ENCODE measurements around the gene PUSL1.
A peak's percentile ranks its signal among the peaks of the same experiment; 100 is the strongest.

The PUSL1 gene, protein sequence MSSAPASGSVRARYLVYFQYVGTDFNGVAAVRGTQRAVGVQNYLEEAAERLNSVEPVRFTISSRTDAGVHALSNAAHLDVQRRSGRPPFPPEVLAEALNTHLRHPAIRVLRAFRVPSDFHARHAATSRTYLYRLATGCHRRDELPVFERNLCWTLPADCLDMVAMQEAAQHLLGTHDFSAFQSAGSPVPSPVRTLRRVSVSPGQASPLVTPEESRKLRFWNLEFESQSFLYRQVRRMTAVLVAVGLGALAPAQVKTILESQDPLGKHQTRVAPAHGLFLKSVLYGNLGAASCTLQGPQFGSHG

DNA sequence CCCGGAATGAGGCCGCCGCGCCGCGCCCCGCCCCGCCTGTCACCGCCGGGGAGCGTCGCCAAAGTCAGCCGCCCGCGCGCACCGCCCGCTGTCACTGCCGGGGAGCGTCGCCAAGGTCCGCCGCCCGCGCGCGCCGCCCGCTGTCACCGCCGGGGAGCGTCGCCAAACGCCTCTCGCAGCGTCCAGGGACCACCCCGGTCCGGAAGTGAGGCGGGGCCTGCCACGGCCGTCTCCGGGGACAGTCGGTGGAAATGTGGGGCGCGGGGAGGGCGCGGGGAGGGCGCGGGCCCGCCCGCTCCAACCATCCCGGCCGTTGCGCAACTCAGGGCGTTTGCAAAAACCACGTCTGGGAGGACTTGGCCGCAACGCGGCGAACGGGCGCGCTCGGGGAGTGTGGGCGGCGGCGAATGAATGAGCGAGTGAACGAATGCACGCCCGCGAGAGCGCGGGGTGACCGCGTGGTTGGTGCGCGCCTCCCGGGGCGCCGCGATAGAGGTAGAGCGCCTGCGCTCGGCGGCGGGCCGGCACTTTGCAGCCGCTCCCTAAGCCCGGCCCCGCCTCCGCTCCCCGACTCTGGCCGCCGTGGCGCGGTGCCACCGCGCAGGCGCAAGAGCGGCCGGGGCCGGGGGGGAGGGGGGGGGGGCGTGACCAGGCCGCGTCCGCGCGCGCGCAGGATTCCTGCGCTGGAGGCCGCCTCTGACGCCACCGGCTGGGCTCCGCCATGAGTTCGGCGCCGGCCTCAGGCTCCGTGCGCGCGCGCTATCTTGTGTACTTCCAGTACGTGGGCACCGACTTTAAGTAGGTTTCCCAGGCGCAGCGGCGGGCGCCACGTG lies at the start of gene PUSL1, which contains the start of gene ACAP3:
PUSL1 (plus strand) TSS at position 675 of the 833 bp plus-strand sequence; CDS start at position 722, 47 bp downstream.
ACAP3 (minus strand) TSS at position 8 of the 833 bp plus-strand sequence. CDS start 115 bp downstream, outside the sequence.
- peak; percentile 97 for DNase-seq (ENCODE audit: low read depth)

DNA sequence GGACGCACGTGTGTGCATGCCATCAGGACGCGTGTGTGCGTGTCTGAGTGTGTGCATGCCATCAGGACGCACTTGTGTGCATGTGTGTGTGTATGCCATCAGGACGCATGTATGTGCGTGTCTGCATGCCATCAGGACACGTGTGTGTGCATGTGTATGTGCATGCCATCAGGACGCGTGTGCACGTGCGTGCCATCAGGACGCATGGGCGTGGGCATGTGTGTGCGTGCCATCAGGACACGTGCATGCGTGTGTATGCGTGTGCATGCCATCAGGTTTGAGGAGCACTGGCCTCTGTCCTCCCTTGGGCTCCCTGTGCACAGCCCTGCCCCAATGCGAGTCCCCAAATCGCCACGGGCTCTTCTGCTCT lies 49.3 kb upstream of the PUSL1 start:
- DNase-seq (ENCODE audit: low read depth): no peak

DNA sequence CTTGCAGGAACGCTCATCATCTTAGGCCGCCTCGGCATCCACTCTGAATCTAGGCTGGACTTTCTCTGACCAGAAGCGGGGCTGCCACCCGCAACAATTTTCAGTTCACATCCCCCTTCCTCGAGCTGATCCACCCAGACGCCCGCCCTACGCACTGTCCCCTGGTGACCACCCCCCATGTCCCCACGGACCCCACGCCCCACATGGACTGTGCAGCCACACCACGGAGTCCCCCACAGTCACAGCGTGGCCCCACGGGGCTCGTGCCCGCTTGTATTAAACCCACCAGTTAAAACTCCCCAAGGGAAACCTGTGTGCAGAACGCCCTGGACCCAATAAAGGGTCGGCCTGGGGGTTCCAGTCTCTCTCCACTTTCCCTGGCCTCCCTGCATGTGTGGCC lies 48.9 kb upstream of the PUSL1 start:
- DNase-seq (ENCODE audit: low read depth): no peak

DNA sequence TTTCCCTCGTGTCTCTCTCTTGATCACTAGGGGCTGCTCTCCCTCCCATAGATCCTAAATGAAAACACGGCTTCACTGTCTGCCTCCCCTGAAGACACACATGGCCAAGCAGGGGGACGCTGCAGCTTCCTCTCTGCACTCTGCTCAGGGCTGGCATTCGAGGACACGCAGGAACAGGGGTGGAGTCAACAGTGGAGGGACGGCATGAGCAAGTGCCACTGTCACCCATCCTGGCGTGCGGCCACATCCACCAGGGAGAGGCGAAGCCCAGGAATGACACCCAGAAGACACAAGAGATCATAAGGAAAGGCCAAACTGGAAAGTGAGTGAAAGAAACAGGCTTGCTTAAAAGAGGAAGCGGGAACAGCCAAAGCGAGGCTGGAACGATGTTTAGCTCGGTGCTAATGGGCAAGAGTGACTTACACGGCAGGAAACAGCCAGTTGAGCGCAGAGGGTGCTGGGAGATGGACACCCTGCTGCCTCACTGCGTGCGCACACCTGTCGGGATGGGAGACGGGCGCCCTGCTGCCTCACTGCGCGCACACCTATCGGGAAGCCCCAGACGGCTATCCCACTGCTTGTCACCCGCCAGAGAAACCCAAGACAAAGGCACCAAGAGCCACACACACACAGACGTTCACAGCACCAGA lies 48.3 kb upstream of the PUSL1 start:
- DNase-seq (ENCODE audit: low read depth): no peak

DNA sequence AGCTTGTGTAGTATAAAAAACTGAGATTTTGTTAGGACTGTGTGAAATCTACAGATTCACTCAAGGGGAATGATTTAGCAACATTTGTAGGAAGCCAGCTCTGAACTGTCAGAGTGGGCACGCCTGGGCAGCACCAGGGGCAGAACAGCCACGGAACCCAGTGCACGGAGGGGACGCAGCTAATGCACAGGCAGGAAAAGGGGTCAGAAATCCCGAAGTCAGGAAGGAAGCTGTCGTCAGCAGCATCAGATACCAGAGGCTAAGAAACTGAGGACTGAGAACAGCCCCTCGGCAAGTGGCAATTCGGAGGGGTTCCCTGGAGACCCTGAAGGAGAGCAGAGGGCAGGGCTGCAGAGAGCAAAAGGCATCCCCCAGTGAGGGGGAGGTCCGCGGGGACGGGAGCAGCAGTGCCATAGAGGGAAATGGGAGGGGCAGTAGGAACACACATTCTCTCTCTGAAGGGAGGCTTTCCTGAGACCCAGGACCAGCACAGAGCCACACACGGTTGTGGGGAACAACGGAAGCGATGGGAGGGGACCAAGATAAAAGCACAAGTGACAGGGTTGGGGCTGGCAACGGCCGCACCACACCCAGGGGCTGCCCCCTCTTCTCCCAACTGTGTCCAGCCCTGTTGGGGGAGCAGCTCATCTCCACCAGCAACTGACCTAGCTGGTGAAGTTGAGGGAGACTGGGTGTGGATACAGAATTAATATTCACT lies 47.4 kb upstream of the PUSL1 start:
- no peak for DNase-seq (ENCODE audit: low read depth)

DNA sequence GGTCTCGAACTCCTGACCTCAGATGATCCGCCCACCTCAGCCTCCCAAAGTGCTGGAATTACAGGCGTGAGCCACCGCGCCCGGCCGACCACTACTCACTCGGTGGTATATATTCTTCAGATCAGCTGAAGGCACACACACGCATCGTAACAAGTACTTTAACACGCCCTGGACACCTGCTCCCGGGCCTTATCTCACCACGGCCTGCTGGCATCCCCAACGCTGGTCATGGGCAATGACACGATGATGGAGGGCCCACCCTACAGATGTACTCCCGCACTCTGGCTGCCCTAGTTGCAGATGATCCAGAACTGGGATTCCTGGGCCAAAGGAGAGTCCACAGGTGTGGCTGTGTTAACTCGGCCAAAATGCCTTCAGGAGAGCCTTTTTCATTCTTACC lies 46.3 kb upstream of the PUSL1 start:
- DNase-seq (ENCODE audit: low read depth): no peak

DNA sequence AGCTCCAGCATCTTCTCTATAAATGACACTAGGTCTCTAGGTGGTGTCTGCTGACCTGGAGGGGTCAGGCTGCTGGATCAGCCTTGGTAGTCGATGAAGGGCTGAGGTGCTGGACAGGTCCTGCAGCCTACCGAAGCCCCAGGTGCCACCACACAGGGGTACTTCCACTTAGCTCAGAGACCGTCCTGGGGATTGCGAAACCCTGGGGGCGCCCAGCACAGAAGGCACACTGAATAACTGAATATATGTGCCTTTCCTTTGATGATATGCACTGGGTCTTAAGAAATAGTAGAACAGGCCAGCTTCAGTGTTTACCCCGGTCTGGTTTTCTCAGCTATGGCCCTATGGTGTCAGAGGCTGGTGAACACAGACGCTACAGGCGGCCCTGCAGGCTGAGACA lies 45.6 kb upstream of the PUSL1 start:
- DNase-seq (ENCODE audit: low read depth): no peak

DNA sequence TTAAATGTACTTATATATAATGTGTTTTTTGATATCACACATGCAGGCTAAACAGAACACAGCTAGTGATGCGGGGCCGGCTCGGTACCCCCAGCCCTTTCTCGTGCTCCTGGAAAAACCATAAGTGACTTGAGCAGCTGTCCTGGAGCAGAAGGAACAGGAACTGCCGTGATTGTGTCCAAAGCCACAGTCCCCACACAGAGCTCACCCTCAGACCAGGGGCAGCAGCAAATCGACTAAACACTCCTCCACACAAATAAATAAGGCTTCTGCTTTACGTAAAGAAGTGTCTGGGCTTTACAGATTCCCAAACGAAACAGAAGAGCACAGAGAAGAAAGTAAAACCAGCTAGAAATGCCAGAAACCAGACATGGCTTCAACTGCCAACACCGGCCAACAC lies 44.4 kb upstream of the PUSL1 start:
- no peak for DNase-seq (ENCODE audit: low read depth)

DNA sequence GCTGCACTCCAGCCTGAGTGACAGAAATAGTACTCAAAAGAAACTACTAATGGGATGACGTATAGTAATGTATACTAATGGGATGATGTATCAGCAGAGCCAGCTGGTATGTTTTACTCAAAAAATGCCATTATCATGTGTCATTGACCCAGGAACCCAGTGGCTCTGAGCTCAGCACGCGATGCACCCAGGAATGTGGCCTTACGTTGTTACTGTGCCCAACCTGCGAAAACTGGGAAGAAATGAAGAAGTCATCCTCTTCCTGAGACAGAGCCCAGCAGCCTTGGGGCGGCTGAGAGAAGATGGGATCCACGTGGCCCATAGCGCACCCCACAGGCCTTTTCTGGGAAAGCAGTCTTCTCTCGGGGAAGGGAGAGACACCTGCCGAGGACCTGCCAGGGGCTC lies 43.5 kb upstream of the PUSL1 start:
- DNase-seq (ENCODE audit: low read depth): peak; percentile 97

DNA sequence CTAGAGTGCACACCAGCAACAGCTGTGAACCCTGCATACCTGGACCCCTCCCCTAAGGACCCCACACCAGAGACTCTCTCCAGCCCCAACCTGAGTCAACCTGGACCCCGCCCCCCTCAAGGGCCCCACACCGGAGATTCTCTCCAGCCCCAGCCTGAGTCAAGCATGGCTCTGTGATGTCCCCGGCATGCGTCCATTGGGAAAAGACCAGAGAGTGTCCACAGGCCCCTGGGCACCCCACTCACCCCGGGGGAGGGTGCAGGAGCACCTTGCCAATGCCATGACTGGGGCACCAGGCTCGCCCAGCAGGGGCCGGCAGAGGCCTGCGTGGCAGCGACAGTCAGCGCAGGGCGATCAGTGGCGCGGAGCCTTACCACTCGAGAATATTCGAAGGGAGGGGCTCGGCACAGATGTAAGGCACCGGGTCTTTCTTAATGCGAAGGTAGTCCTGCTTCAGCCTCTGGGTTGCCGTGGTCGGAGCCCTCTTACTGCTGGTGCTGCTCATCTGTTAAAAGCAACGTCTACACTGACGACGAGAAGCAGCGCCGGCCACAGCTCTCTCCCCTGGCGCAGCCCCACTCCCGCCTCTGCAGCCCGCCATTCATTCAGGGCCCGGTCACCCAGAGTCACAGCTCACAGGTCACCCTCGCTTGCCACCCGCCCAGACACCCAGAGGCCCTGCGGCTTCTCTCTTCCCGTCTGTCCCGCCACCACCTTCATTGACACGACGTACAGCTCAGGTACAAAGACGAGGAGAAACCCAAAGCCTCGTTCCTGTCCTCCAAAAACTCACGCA lies 40.7 kb upstream of the PUSL1 start:
- DNase-seq (ENCODE audit: low read depth): no peak

DNA sequence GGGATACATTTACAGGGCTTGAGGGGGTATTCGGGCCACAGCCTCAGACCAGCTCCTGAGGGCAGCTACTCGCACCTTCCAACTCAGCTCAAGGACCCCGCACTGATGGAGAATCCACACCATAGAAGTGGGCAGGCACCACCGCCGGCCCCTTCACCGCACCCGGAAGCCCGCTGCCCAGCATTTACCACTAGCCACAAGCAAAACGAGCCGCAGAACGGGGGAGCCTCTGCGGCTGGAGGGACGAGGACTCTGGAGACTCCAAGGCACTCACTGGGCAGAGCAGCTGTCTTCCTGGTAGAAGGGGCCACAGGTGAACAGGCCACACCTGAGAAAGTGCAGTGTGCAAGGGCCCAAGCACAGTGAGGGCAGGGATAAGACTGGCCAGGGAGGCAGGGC lies 40.1 kb upstream of the PUSL1 start:
- DNase-seq (ENCODE audit: low read depth): no peak

DNA sequence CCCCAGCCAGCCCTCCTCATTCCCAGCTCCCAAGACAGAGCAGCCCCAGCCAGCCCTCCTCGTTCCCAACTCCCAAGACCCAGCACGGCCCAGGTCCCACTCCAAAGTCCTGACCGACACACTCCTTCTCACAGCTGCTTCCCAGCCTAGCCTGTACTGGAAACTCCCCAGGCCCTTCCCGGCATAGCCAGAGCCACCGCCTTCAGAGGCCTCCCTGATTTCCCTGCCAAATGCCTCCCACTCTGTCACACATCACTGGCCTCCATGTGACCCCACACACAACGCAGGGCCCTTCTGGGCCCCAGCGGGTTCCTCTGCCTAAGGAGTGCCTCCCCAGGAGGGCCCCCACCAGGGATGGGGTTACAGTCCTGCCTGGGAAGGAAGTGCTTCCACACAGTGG lies 37.6 kb upstream of the PUSL1 start:
- DNase-seq (ENCODE audit: low read depth): no peak

DNA sequence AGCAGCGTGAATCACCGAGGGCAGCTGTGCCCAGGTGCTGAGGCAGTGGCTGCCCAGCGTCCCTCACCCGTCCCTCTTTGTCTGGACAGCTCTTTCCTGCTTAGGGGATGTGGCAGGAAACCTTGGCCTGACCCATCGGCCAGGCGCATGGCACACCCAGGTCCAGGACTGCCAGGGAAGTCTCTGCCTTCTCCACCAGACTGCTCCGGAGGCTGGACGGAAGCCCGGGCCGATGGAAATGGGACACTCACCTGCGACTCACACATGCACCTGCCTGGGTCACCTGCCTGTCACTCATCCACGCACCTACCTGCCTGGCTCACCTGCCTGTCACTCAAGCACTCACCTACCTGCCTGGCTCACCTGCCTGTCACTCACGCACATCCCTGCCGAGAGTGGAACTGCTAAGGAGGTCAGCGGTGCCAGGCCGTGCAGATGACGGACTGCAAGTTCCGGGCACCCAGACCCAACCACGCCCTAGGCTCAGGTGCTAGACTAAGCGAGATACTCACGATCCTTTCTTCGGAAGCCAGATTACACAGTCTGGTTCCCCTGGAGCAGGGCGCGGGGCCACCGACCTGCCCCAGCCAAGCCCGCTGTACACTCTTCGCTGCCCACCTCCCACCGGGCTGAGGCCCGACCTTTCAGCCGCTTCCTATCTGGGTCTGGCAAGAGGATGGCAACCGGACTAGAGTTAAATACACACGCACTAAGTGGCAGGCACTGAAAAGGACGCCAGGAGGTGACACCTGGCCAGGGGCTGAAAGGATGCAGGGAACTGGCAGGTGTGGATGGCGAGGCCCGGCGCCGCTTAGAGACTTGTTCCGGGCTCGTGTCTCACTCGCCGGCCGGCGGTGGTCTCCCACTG lies 35.8 kb upstream of the PUSL1 start:
- no peak for DNase-seq (ENCODE audit: low read depth)

DNA sequence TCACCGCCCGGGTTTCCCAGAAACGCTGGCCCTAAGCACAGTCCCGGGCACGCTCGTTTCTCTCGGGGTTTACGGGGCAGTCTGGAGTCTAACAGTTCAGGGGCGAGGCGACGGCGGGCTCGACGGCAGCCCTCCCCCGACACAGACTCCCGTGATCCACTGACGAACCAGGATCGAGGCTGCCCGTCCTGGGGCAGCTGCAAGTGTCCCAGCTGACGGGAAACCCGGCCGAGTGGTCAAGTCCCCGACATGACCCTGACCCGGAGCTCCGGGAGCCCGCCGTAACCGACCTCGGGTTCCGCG lies 35.2 kb upstream of the PUSL1 start:
- DNase-seq (ENCODE audit: low read depth): no peak

DNA sequence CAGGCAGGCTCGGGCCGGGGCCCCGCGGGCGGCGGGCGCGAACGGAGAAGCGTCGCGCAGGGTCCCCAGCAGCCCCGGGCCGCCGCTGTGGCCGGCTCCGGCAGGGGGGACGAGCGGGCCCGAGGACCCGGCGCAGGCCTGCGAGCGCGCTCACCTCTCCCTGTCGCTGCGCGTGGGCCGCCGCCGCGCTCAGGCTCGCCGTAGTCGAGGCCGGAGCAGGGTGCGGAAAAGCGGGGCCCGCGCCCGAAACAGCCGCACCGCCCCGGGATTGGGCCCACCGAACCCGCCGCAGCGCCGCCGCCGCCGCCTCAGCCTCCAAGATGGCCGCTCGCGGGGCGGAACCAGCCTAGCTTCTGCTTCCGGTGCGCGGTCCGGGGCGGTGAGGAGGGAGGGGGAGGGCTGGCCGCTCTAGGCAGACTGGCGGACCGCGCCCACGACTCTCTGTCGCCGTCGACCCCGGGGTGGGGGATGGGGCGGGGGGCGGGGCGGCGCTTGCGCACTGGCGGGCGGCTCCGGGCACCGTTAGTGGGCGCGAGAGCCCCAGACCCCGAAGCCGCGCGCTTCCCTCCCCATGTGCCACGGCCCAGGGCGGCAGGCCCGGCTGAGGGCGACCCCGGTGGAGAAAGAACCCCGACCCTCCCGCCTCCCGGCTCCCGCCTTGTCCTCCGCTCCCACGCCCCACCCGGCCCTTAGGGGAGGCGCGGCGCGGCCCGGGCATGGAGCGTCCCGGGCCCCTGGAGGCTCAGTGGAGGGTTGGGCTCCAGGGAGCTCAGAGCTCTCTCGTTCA lies 34.7 kb upstream of the PUSL1 start, which contains the start of gene UBE2J2:
UBE2J2 (minus strand) TSS at position 343 of the 787 bp plus-strand sequence. CDS start 5,862 bp downstream, outside the sequence.
- peak; percentile 94 for DNase-seq (ENCODE audit: low read depth)

DNA sequence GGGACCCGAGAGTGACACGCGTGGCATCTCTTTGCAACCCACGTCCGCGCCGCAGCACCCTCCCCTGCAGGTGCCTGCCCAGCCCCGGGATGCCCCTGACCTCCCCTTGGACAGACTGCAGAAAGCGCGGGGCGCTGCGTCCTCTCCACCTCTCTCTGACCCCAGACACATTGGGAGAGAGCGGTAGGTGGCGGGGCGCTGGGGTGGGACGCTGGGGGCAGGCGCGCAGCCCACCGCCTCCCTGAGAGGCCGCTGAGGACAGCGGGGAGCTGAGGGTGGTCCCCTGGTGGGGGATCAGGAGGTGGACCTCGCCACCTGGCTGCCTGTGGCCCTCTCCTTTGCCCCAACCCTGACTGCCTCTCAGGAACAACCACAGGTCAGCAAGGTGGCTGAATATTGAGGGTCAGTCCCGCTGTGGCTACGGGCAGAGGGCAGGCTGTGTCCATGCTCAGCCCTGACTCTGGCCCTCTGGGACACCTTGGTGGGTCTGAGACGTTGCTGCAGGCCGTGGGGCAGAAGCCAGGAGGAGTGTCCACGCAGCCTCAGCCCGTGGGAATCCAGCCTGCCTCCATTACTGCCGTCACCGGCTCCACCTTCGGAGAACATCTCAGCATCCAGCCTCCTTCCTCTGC lies 34.0 kb upstream of the PUSL1 start:
- DNase-seq (ENCODE audit: low read depth): no peak

DNA sequence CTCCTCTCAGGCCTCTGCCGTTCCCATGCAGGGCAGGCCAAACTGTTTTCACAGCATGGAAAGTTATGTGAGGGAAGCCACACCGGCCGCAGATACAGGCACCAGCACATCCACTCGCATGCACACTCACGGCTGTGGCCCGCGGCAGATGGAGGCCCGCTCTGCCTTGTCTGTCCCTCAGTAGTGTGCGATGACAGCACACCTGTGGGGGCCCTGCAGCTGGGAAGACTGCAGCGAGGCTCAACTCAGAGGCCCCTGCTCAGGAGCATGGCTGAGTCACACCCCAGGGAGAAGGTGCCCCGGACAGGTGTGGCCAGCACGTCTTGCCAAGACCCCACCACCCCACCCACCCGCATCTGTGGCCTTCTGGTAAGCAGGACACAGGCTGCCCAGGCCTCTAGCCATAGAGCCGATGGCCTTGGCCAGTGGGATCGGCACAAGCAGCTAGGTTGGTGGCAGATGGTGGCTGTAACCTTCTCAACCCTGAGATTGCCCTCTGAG lies 33.4 kb upstream of the PUSL1 start:
- DNase-seq (ENCODE audit: low read depth): no peak

DNA sequence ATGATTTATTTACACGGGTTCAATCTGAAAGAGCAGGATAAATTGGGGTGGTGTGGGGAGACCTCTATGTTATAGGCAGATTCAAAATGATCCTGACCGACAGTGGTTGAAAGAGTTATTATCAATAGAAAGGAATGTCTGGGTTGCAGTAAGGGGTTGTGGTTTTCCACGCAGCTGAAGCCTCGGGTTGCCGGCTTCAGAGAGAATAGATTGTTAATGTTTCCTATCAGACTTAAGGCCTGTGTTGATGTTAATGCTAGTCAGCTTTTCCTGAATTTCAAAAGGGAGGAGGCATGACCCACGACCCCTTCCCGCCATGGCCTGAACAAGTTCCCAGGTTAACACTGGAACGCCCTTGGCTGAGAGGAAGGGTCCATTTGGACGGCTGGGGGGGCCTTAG lies 32.6 kb upstream of the PUSL1 start:
- DNase-seq (ENCODE audit: low read depth): no peak

DNA sequence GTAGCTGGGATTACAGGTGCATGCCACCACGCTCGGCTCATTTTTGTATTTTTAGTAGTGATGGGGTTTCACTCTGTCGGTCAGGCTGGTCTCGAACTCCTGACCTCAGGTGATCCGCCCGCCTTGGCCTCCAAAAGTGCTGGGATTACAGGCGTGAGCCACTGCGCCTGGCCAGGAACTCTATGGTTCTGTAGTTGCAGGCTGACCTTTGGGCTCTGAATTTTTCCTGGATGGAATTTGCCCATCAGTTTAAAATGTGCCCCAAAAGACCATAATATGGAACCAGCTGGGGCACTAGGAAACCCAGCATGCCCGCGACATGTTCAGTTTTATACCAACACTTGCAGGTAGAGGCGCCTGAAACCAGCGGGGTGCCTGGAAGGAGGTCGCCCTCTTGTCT lies 29.8 kb upstream of the PUSL1 start:
- DNase-seq (ENCODE audit: low read depth): no peak

Measured in fibroblast of gingiva (primary cell).